SU-DHL-6 (cell line): ENCODE data around the gene C11orf68.

Source experiments
- H2AFZ ChIP-seq: fragments of 200-600 bp; sonication (generic); 2 replicates; pipeline ENCODE4 v1.6.1; 2014; ENCODE audit warnings: low read depth, mild to moderate bottlenecking, moderate library complexity, mixed read lengths, antibody characterized with exemption, low read length; ENCODE audit not compliant: severe bottlenecking
- H3F3A ChIP-seq: fragments of 200-600 bp; shearing (Covaris generic); 2 replicates; pipeline ENCODE4 v1.6.0; 2016; ENCODE audit warnings: antibody characterized with exemption, mild to moderate bottlenecking; ENCODE audit not compliant: insufficient read depth
- H3K27ac ChIP-seq: fragments of 200-600 bp; sonication (generic); 2 replicates; pipeline ENCODE4 v1.5.1; 2016; ENCODE audit warnings: low read depth, mild to moderate bottlenecking, low read length, moderate library complexity, mixed read lengths
- H3K27me3 ChIP-seq: fragments of 200-600 bp; sonication (generic), shearing (Covaris generic); 2 replicates; pipeline ENCODE4 v1.6.0; 2014; ENCODE audit warnings: mild to moderate bottlenecking, low read length
- H3K36me3 ChIP-seq: fragments of 200-600 bp; sonication (generic); 2 replicates; pipeline ENCODE4 v1.6.1; 2014; ENCODE audit warnings: mild to moderate bottlenecking, low read length, mixed read lengths
- H3K4me2 ChIP-seq: fragments of 300-600, 200-600 bp; shearing (Covaris generic), sonication (generic); 2 replicates; pipeline ENCODE4 v1.6.0; 2014; ENCODE audit warnings: low read length, low read depth, mild to moderate bottlenecking; ENCODE audit not compliant: poor library complexity, severe bottlenecking
- H3K4me3 ChIP-seq: fragments of 200-600 bp; sonication (generic); 2 replicates; pipeline ENCODE4 v1.5.1; 2014; ENCODE audit warnings: antibody characterized with exemption, low read length, mild to moderate bottlenecking, mixed read lengths; ENCODE audit not compliant: insufficient read depth, poor library complexity, severe bottlenecking
- H3K79me2 ChIP-seq: fragments of 200-600 bp; sonication (generic); 2 replicates; pipeline ENCODE4 v1.6.1; 2014; ENCODE audit warnings: mild to moderate bottlenecking, low read length, moderate library complexity; ENCODE audit not compliant: insufficient read depth
- H3K9ac ChIP-seq: fragments of 200-600 bp; sonication (generic); 2 replicates; pipeline ENCODE4 v1.7.0; 2014; ENCODE audit warnings: mild to moderate bottlenecking, low read length
- H3K9me2 ChIP-seq: fragments of 200-600 bp; sonication (generic); replicated peaks from 2 replicates; pipeline ENCODE4 v1.6.1; 2014; ENCODE audit warnings: low read length; ENCODE audit not compliant: insufficient read depth
- H3K9me3 ChIP-seq: fragments of 200-600 bp; sonication (generic); 2 replicates; pipeline ENCODE4 v1.6.1; 2014; ENCODE audit warnings: low read length, mixed read lengths; ENCODE audit not compliant: insufficient read depth
- H4K20me1 ChIP-seq: fragments of 200-600 bp; sonication (generic); 2 replicates; pipeline ENCODE4 v1.6.1; 2014; ENCODE audit warnings: low read depth, mild to moderate bottlenecking, antibody characterized with exemption, low read length, moderate library complexity, mixed read lengths
- EZH2phosphoT487 ChIP-seq: fragments of 200-600 bp; sonication (generic), shearing (Covaris generic); conservative IDR thresholded peaks from 2 replicates; pipeline ENCODE4 v1.6.1; 2018; ENCODE audit warnings: mild to moderate bottlenecking, antibody characterized with exemption, low read length, moderate library complexity, mixed read lengths
- TF ChIP-seq, protein P1 (sequence below): fragments of 200-600 bp; sonication (generic); IDR thresholded peaks from one replicate; pipeline ENCODE4 v1.5.1; 2017; ENCODE audit warnings: antibody characterized with exemption, mild to moderate bottlenecking, low read length, moderate library complexity; ENCODE audit not compliant: insufficient read depth, poor library complexity, severe bottlenecking

Gene C11orf68

DNA sequence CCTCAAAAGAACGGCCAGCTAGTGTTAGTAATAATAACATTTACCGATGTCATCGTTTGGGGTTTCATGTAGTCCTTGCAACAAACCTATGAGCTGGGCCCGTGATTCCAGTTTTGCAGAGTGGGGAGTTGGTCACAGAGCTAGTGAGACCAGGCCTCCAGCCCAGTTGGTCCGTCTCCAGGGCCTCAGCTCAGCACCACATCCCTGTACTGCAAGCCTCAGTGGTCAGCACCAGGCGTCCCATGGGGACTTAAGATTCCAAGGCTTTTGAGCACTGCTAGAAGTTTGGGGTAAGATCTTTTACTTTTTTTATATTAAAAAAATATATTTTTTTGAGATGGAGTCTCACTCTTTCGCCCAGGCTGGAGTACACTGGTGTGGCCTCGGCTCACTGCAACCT, 25.3 kb upstream of the C11orf68 start:
- H3K79me2 ChIP-seq: no peaks in the 10 kb centered on the region
- no peak overlapping the region for H3K27ac ChIP-seq
- H3K4me2 ChIP-seq: no peak overlapping the region
- no peaks in the 10 kb centered on the region for H3K9me2 ChIP-seq
- H3F3A ChIP-seq: no peaks in the 10 kb centered on the region
- no peaks in the 10 kb centered on the region for H3K9me3 ChIP-seq
- no peaks in the 10 kb centered on the region for H3K36me3 ChIP-seq
- H3K27me3 ChIP-seq: no peaks in the 10 kb centered on the region
- no peak overlapping the region for H2AFZ ChIP-seq
- no peaks in the 10 kb centered on the region for H4K20me1 ChIP-seq
- TF ChIP-seq EZH2phosphoT487: no peak
- TF ChIP-seq, protein P1, sequence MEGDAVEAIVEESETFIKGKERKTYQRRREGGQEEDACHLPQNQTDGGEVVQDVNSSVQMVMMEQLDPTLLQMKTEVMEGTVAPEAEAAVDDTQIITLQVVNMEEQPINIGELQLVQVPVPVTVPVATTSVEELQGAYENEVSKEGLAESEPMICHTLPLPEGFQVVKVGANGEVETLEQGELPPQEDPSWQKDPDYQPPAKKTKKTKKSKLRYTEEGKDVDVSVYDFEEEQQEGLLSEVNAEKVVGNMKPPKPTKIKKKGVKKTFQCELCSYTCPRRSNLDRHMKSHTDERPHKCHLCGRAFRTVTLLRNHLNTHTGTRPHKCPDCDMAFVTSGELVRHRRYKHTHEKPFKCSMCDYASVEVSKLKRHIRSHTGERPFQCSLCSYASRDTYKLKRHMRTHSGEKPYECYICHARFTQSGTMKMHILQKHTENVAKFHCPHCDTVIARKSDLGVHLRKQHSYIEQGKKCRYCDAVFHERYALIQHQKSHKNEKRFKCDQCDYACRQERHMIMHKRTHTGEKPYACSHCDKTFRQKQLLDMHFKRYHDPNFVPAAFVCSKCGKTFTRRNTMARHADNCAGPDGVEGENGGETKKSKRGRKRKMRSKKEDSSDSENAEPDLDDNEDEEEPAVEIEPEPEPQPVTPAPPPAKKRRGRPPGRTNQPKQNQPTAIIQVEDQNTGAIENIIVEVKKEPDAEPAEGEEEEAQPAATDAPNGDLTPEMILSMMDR: no peak
- H3K4me3 ChIP-seq: no peak overlapping the region
- H3K9ac ChIP-seq: no peak overlapping the region

DNA sequence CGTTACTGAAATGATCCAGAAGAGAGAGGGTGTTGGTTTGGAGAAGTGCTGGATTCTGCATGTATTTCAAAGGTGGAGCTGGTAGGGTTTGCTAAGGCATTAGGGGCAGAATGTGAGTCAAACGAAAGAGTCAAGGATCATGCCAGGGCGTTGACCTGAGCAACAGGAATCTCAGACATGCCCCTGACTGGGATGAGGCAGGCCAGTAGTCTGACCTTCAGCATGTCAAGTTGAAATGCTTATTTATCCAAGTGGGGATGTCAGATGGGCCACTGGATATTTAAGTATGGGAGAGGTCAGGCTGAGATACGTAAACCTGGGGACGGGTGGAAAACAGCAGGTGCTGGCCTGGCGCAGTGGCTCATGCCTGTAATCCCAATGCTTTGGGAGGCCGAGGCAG, 23.7 kb upstream of the C11orf68 start:
- H3K79me2 ChIP-seq: no peaks in the 10 kb centered on the region
- no peaks in the 10 kb centered on the region for H3K9me2 ChIP-seq
- no peak overlapping the region for H3K4me2 ChIP-seq
- no peaks in the 10 kb centered on the region for H3K27me3 ChIP-seq
- no peak for TF ChIP-seq EZH2phosphoT487
- TF ChIP-seq, protein P1: no peak
- no peaks in the 10 kb centered on the region for H3K36me3 ChIP-seq
- H2AFZ ChIP-seq: no peak overlapping the region
- no peaks in the 10 kb centered on the region for H4K20me1 ChIP-seq
- H3K9ac ChIP-seq: no peak overlapping the region
- H3K4me3 ChIP-seq: no peak overlapping the region
- no peaks in the 10 kb centered on the region for H3K9me3 ChIP-seq
- H3F3A ChIP-seq: no peaks in the 10 kb centered on the region
- no peak overlapping the region for H3K27ac ChIP-seq

DNA sequence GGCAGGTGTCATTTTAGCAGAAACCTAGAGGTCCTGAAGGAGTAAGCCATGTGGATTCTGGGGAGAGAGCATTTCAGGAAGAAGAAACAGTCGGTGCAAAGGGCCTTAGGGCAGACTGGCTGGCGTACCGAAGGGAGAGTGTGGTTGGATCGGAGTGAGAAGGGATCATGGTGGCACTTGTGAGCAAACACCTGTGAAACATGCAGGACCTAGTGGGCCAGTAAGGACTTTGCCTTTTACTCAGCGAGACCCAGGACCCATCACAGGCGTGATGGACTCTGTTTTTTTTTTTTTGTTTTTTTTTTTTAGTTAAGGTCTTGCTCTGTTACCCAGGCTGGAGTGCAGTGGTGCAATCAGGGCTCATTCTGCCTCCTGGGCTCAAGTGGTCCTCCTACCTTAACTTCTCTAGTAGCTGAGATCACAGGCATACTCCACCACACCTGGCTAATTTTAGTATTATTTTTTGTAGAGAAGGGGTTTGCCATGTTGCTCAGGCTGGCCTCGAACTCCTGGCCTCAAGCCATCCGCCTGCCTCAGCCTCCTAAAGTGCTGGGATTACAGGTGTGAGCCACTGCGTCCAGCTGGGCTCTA, 23.0 kb upstream of the C11orf68 start:
- H3K27ac ChIP-seq: no peak overlapping the region

More for the DNA sequence above, 23.0 kb upstream of the C11orf68 start:
- Histone ChIP-seq H3F3A (no peaks in the 10 kb centered on the region), H3K9ac (no peak overlapping the region), H3K27me3 (no peaks in the 10 kb centered on the region), H3K4me3 (no peak overlapping the region), H3K4me2 (no peak overlapping the region), H3K36me3 (no peaks in the 10 kb centered on the region), H4K20me1 (no peaks in the 10 kb centered on the region), H3K79me2 (no peaks in the 10 kb centered on the region), H3K9me2 (no peaks in the 10 kb centered on the region), H3K9me3 (no peaks in the 10 kb centered on the region), H2AFZ (no peak overlapping the region)
- TF ChIP-seq EZH2phosphoT487: no peak
- TF ChIP-seq, protein P1: no peak
